HCT116 (cell line): ENCODE results near the gene ANXA5. TPM values are rescaled to one million over a fixed set of nuclear protein-coding genes. Genes with fewer than 3 reads are reported as not detected.

Experiments
- ATAC-seq: fragments of 200-7000 bp; cut with Tn5 transposase; 2 replicates; pipeline ENCODE4 v1.9.1; 2020; ENCODE audit warnings: mild to moderate bottlenecking, moderate library complexity
- BruUV-seq: library from RNA; stranded (reverse); fragments of 400-500 nt; replicated peaks from 2 replicates; lab custom pipeline; 2021; lab: Mats Ljungman, UMichigan
- CTCF ChIA-PET: fragments of 300-600 bp; sonication (Branson Sonifier 250); formaldehyde crosslinking; loops from one replicate; lab custom pipeline; 2021; ENCODE audit warnings: antibody characterized with exemption; lab: Charles Lee
- POLR2A ChIA-PET: fragments of 300-600, 350-600 bp; sonication (Branson Sonifier 250); formaldehyde crosslinking; loops from one replicate; lab custom pipeline; 2021; ENCODE audit warnings: antibody characterized with exemption; lab: Charles Lee
- RAD21 ChIA-PET, 2 experiments: fragments of 300-600 bp; sonication (Branson Sonifier 250); formaldehyde crosslinking; loops; one replicate each; lab custom pipeline; 2023; ENCODE audit warnings: low total read pairs in 2 of 2; ENCODE audit not compliant: uncharacterized antibody in 2 of 2, unreplicated experiment in 2 of 2, low non-redundant PET in 1 of 2; lab: Charles Lee
- DNase-seq: peaks from one replicate; pipeline ENCODE4 v3.0.0-alpha.2; 2010; ENCODE audit warnings: low read depth, low spot score
- H2AFZ ChIP-seq: fragments of 200-600 bp; shearing (Covaris generic), sonication (generic); 2 replicates; pipeline ENCODE4 v1.6.1; 2017; ENCODE audit warnings: low read depth, mixed run types, mixed read lengths, antibody characterized with exemption, low read length; ENCODE audit not compliant: poor library complexity, severe bottlenecking
- H3K27ac ChIP-seq: 2 replicates; pipeline ENCODE4 v1.5.1; 2012; ENCODE audit warnings: low read depth, low read length
- H3K27me3 ChIP-seq: fragments of 200-600 bp; sonication (generic); 2 replicates; pipeline ENCODE4 v1.6.1; 2016; ENCODE audit warnings: mixed run types, low read length, mixed read lengths; ENCODE audit not compliant: insufficient read depth
- H3K36me3 ChIP-seq, 2 experiments: fragments of 200-500 bp in 1 of 2; fragments of 200-600 bp in 1 of 2; sonication (Bioruptor generic) in 1 of 2; sonication (generic) in 1 of 2; 2 replicates each; pipeline versions ENCODE4 v1.5.1 to v1.6.1; 2014 to 2016; ENCODE audit warnings: low read length in 2 of 2, inconsistent platforms in 1 of 2, mixed read lengths in 1 of 2, mixed run types in 1 of 2; ENCODE audit not compliant: insufficient read depth in 2 of 2, control insufficient read depth in 1 of 2
- H3K4me1 ChIP-seq, 2 experiments: fragments of 200-600 bp in 1 of 2; sonication (generic) in 1 of 2; 2 replicates each; pipeline versions ENCODE4 v1.5.1 to v1.6.1; 2012 to 2017; ENCODE audit warnings: low read length in 2 of 2, inconsistent platforms in 1 of 2, mild to moderate bottlenecking in 1 of 2, mixed read lengths in 1 of 2, mixed run types in 1 of 2, moderate library complexity in 1 of 2; ENCODE audit not compliant: insufficient read depth in 2 of 2, control insufficient read depth in 1 of 2
- H3K4me2 ChIP-seq: fragments of 200-600 bp; sonication (generic); 2 replicates; pipeline ENCODE4 v1.6.1; 2017; ENCODE audit warnings: mixed run types, low read length, mixed read lengths
- H3K4me3 ChIP-seq, 2 experiments: fragments of 200-600 bp in 1 of 2; sonication (generic) in 1 of 2; replicated peaks in 1 of 2; 2 replicates each; pipeline ENCODE4 v1.5.1; 2011 to 2016; ENCODE audit warnings: low read length in 2 of 2, control low read depth in 1 of 2, low read depth in 1 of 2, mild to moderate bottlenecking in 1 of 2, mixed read lengths in 1 of 2, mixed run types in 1 of 2
- H3K79me2 ChIP-seq: fragments of 200-600 bp; sonication (generic); 2 replicates; pipeline ENCODE4 v1.6.1; 2017; ENCODE audit warnings: mild to moderate bottlenecking, mixed run types, low read length, moderate library complexity, mixed read lengths; ENCODE audit not compliant: insufficient read depth
- H3K9ac ChIP-seq: fragments of 200-600 bp; sonication (generic); 2 replicates; pipeline ENCODE4 v1.6.1; 2016; ENCODE audit warnings: low read length, mixed read lengths
- H3K9me2 ChIP-seq: fragments of 200-600 bp; sonication (generic), shearing (Covaris generic); 2 replicates; pipeline ENCODE4 v1.6.1; 2017; ENCODE audit warnings: mixed run types, mild to moderate bottlenecking, moderate library complexity; ENCODE audit not compliant: insufficient read depth
- H3K9me3 ChIP-seq, 2 experiments: fragments of 200-500 bp in 1 of 2; fragments of 200-600 bp in 1 of 2; sonication (Bioruptor generic) in 1 of 2; sonication (generic) in 1 of 2; 2 replicates each; pipeline ENCODE4 v1.6.1; 2014 to 2017; ENCODE audit warnings: low read length in 2 of 2, mixed read lengths in 2 of 2, inconsistent platforms in 1 of 2, low read depth in 1 of 2, mild to moderate bottlenecking in 1 of 2, mixed run types in 1 of 2, moderate library complexity in 1 of 2; ENCODE audit not compliant: control insufficient read depth in 1 of 2, insufficient read depth in 1 of 2
- H4K20me1 ChIP-seq: fragments of 200-600 bp; sonication (generic), shearing (Covaris generic); 2 replicates; pipeline ENCODE4 v1.6.1; 2017; ENCODE audit warnings: mixed run types, mild to moderate bottlenecking, moderate library complexity; ENCODE audit not compliant: insufficient read depth
- ATF3 ChIP-seq: IDR thresholded peaks from 2 replicates; pipeline ENCODE4 v1.6.1; 2012
- CBX3 ChIP-seq: IDR thresholded peaks from 2 replicates; pipeline ENCODE4 v1.6.1; 2012; ENCODE audit warnings: low read depth
- CEBPB ChIP-seq: IDR thresholded peaks from 2 replicates; pipeline ENCODE4 v1.6.1; 2012; ENCODE audit warnings: low read depth
- EGR1 ChIP-seq: IDR thresholded peaks from 2 replicates; pipeline ENCODE4 v1.6.1; 2012; ENCODE audit warnings: low read depth
- ELF1 ChIP-seq: IDR thresholded peaks from 2 replicates; pipeline ENCODE4 v1.6.1; 2012; ENCODE audit warnings: low read depth, borderline replicate concordance
- EZH2 ChIP-seq: fragments of 200-600 bp; sonication (generic); IDR thresholded peaks from 2 replicates; pipeline ENCODE4 v1.6.1; 2017; ENCODE audit warnings: antibody characterized with exemption, mixed run types
- EZH2phosphoT487 ChIP-seq: fragments of 200-600 bp; IDR thresholded peaks from 2 replicates; pipeline ENCODE4 v1.6.1; 2018; ENCODE audit warnings: antibody characterized with exemption, borderline replicate concordance
- FOSL1 ChIP-seq: IDR thresholded peaks from 2 replicates; pipeline ENCODE4 v1.6.1; 2012; ENCODE audit warnings: low read depth
- JUND ChIP-seq: IDR thresholded peaks from 2 replicates; pipeline ENCODE4 v1.6.1; 2012
- MAX ChIP-seq: IDR thresholded peaks from 2 replicates; pipeline ENCODE4 v1.6.1; 2012
- POLR2A ChIP-seq: IDR thresholded peaks from 2 replicates; pipeline ENCODE4 v1.7.0; 2011; ENCODE audit warnings: borderline replicate concordance; ENCODE audit not compliant: insufficient read depth, insufficient read length; ENCODE audit errors: extremely low read depth
- RAD21 ChIP-seq: IDR thresholded peaks from 2 replicates; pipeline ENCODE4 v1.6.1; 2012; ENCODE audit warnings: low read depth, mild to moderate bottlenecking
- REST ChIP-seq: IDR thresholded peaks from 2 replicates; pipeline ENCODE4 v1.6.1; 2012; ENCODE audit warnings: low read depth
- SRF ChIP-seq: IDR thresholded peaks from 2 replicates; pipeline ENCODE4 v1.6.1; 2012; ENCODE audit warnings: low read depth
- TCF7L2 ChIP-seq: IDR thresholded peaks from 2 replicates; pipeline ENCODE4 v1.7.0; 2011; ENCODE audit warnings: borderline replicate concordance, inconsistent platforms; ENCODE audit not compliant: insufficient read depth, insufficient read length; ENCODE audit errors: extremely low read depth
- YY1 ChIP-seq: IDR thresholded peaks from 2 replicates; pipeline ENCODE4 v1.6.1; 2011; ENCODE audit warnings: low read length, low read depth, moderate library complexity, mild to moderate bottlenecking; ENCODE audit not compliant: insufficient replicate concordance; ENCODE audit errors: extremely low read depth
- ZBTB33 ChIP-seq: IDR thresholded peaks from 2 replicates; pipeline ENCODE4 v1.6.1; 2011; ENCODE audit warnings: mild to moderate bottlenecking, low read length, moderate library complexity; ENCODE audit not compliant: insufficient replicate concordance; ENCODE audit errors: extremely low read depth
- ZFX ChIP-seq: fragments of 450-650 bp; IDR thresholded peaks from 2 replicates; pipeline ENCODE4 v1.6.1; 2017
- ZNF274 ChIP-seq: fragments of 200-500 bp; sonication (Bioruptor generic); IDR thresholded peaks from 2 replicates; pipeline ENCODE4 v1.6.1; 2014; ENCODE audit warnings: mild to moderate bottlenecking, low read depth, low read length, inconsistent platforms
- intact Hi-C: fragments of 100-400 bp; cut with micrococcal nuclease; formaldehyde crosslinking; loops from 2 replicates; pipeline ENCODE4 v1.10.0; 2022
- total RNA-seq: library from RNA; stranded (reverse); gene quantifications from one replicate; pipeline ENCODE4 v1.2.1, GENCODE V29; 2021; ENCODE audit not compliant: unreplicated experiment

Gene ANXA5
- total RNA-seq, 1 experiment from 2014 or later, result 186 TPM

GRCh38 chr4:121701263-121701662, 4.5 kb upstream of the ANXA5 start:
- Histone ChIP-seq H4K20me1 (no peaks in the 10 kb centered on the region), H3K4me3 (no peak overlapping the region), H3K9ac (no peak overlapping the region), H3K36me3 (no peaks in the 10 kb centered on the region), H3K9me2 (no peaks in the 10 kb centered on the region), H3K27ac (no peak overlapping the region), H3K79me2 (peaks cover 3% of the 10 kb centered on the region; the same call in 1 of the 2 replicates), H3K4me2 (no peak overlapping the region)
- BruUV-seq, result no TSS peak
- CTCF ChIA-PET, result no interaction called here
- ATAC-seq (no peak), DNase-seq (no peak)
- RAD21 ChIA-PET, result no interaction called here
- POLR2A ChIA-PET, result no interaction called here
- TF ChIP-seq ELF1, result no peak
- TF ChIP-seq CBX3, result no peak
- TF ChIP-seq JUND, result no peak
- TF ChIP-seq ZFX, result no peak
- no peak for TF ChIP-seq RAD21
- no peak for TF ChIP-seq FOSL1
- no peak for TF ChIP-seq EZH2
- no peak for TF ChIP-seq ZNF274
- TF ChIP-seq EGR1, result no peak
- TF ChIP-seq REST, result no peak
- no peak for TF ChIP-seq POLR2A
- TF ChIP-seq CEBPB, result no peak
- no peak for TF ChIP-seq EZH2phosphoT487
- no peak for TF ChIP-seq MAX
- TF ChIP-seq YY1, result no peak
- TF ChIP-seq ATF3, result no peak
- no peak for TF ChIP-seq ZBTB33
- no peak for TF ChIP-seq SRF
- TF ChIP-seq TCF7L2, result no peak
- TF ChIP-seq, all 23 proteins: peak for 0
- no peak overlapping the region for H2AFZ ChIP-seq
- H3K27me3 ChIP-seq, result no peaks in the 10 kb centered on the region
- no peaks in the 10 kb centered on the region for H3K9me3 ChIP-seq
- intact Hi-C loops, result no loop called here
- H3K4me1 ChIP-seq, result peaks cover 5 to 10% of the 10 kb centered on the region in 2 experiments; a peak in 3 of 4 replicates
